SK-N-SH (cell line): ENCODE data around the gene PLA2G2F. TPM values are rescaled to one million over a fixed set of nuclear protein-coding genes. Genes with fewer than 3 reads are reported as not detected.
"Not testable (repeated sequence)": the region's sequence is repeated elsewhere in the genome, so short reads cannot be mapped to it uniquely, and the experiment has no call there.

ENCODE experiments used
- CTCF ChIA-PET: fragments of 300-600, 350-600 bp; formaldehyde crosslinking; extraction: SDS; loops from one replicate; lab custom pipeline; 2021; lab: Yijun Ruan, JAX
- POLR2A ChIA-PET: fragments of 350-600 bp; sonication (Branson Sonifier 250); formaldehyde crosslinking; extraction: SDS; loops from one replicate; lab custom pipeline; 2020; ENCODE audit warnings: antibody characterized with exemption, inconsistent platforms; lab: Yijun Ruan, JAX
- DNase-seq: peaks from one replicate; pipeline ENCODE4 v3.0.0; 2012
- H2AFZ ChIP-seq: fragments of 200-600 bp; sonication (generic); 2 replicates; pipeline ENCODE4 v1.8.1; 2016; ENCODE audit warnings: antibody characterized with exemption, mild to moderate bottlenecking, low read depth
- H3F3A ChIP-seq: fragments of 200-600 bp; sonication (generic); replicated peaks from 2 replicates; pipeline ENCODE3; 2016; ENCODE audit warnings: antibody characterized with exemption, mild to moderate bottlenecking; ENCODE audit not compliant: insufficient read depth
- H3K27ac ChIP-seq, 2 experiments: fragments of 200-500 bp in 1 of 2; fragments of 200-600 bp in 1 of 2; sonication (Bioruptor generic) in 1 of 2; sonication (generic), shearing (Covaris generic) in 1 of 2; 2 replicates each; pipeline versions ENCODE4 v1.5.1 to v1.6.1; 2014 to 2016; ENCODE audit warnings: low read depth in 2 of 2, inconsistent platforms in 1 of 2, low read length in 1 of 2, mild to moderate bottlenecking in 1 of 2, mixed read lengths in 1 of 2
- H3K27me3 ChIP-seq: fragments of 200-600 bp; sonication (generic), shearing (Covaris generic); 2 replicates; pipeline ENCODE4 v1.6.1; 2016; ENCODE audit warnings: mixed run types; ENCODE audit not compliant: insufficient read depth
- H3K36me3 ChIP-seq, 2 experiments: fragments of 200-500 bp in 1 of 2; fragments of 200-600 bp in 1 of 2; sonication (Bioruptor generic) in 1 of 2; sonication (generic) in 1 of 2; replicated peaks in 1 of 2; 2 replicates each; pipeline versions ENCODE3 to v1.5.1; 2014 to 2016; ENCODE audit warnings: low read length in 1 of 2, mild to moderate bottlenecking in 1 of 2; ENCODE audit not compliant: insufficient read depth in 2 of 2, control insufficient read depth in 1 of 2
- H3K4me1 ChIP-seq, 2 experiments: fragments of 200-500 bp in 1 of 2; fragments of 200-600 bp in 1 of 2; sonication (Bioruptor generic) in 1 of 2; sonication (generic), shearing (Covaris generic) in 1 of 2; 2 replicates each; pipeline versions ENCODE4 v1.5.1 to v1.6.1; 2014 to 2016; ENCODE audit warnings: low read depth in 1 of 2, low read length in 1 of 2, mixed run types in 1 of 2; ENCODE audit not compliant: insufficient read depth in 2 of 2, control insufficient read depth in 1 of 2
- H3K4me2 ChIP-seq: fragments of 200-600 bp; sonication (generic), shearing (Covaris generic); 2 replicates; pipeline ENCODE4 v1.6.1; 2017; ENCODE audit warnings: mixed run types
- H3K4me3 ChIP-seq, 2 experiments: fragments of 200-500 bp in 1 of 2; fragments of 200-600 bp in 1 of 2; sonication (Bioruptor generic) in 1 of 2; sonication (generic), shearing (Covaris generic) in 1 of 2; 2 replicates each; pipeline versions ENCODE4 v1.5.1 to v1.8.1; 2014 to 2016; ENCODE audit warnings: low read depth in 2 of 2, inconsistent platforms in 1 of 2, low read length in 1 of 2, mild to moderate bottlenecking in 1 of 2, mixed read lengths in 1 of 2, moderate library complexity in 1 of 2
- H3K79me2 ChIP-seq: fragments of 200-600 bp; sonication (generic); 2 replicates; pipeline ENCODE4 v1.8.1; 2017; ENCODE audit warnings: mild to moderate bottlenecking; ENCODE audit not compliant: insufficient read depth
- H3K9ac ChIP-seq: fragments of 200-600 bp; sonication (generic); 2 replicates; pipeline ENCODE4 v1.6.1; 2017; ENCODE audit warnings: mixed run types
- H3K9me2 ChIP-seq: fragments of 200-600 bp; sonication (generic); 2 replicates; pipeline ENCODE4 v1.6.1; 2017; ENCODE audit warnings: mixed run types
- H3K9me3 ChIP-seq: fragments of 200-600 bp; sonication (generic); 2 replicates; pipeline ENCODE4 v1.6.1; 2017; ENCODE audit warnings: mixed run types, mild to moderate bottlenecking, moderate library complexity
- H4K20me1 ChIP-seq: fragments of 200-600 bp; sonication (generic); 2 replicates; pipeline ENCODE4 v1.6.1; 2017; ENCODE audit warnings: mild to moderate bottlenecking, mixed run types; ENCODE audit not compliant: insufficient read depth
- ELF1 ChIP-seq: IDR thresholded peaks from 2 replicates; pipeline ENCODE4 v1.4.0; 2012
- EP300 ChIP-seq, 2 experiments: IDR thresholded peaks; 2 replicates each; pipeline versions ENCODE4 v1.4.0 to v1.6.1; 2012; ENCODE audit warnings: borderline replicate concordance in 1 of 2, low read depth in 1 of 2, low read length in 1 of 2
- FOSL2 ChIP-seq: IDR thresholded peaks from 2 replicates; pipeline ENCODE4 v1.4.0; 2012; ENCODE audit warnings: low read depth, mild to moderate bottlenecking, moderate library complexity, borderline replicate concordance
- GATA2 ChIP-seq: sonication (generic); formaldehyde crosslinking; IDR thresholded peaks from 2 replicates; pipeline ENCODE4 v1.5.0; 2020; ENCODE audit warnings: mild to moderate bottlenecking, missing genetic modification reagents
- NFIC ChIP-seq: IDR thresholded peaks from 2 replicates; pipeline ENCODE4 v1.4.0; 2012; ENCODE audit warnings: borderline replicate concordance
- NRF1 ChIP-seq: IDR thresholded peaks from 2 replicates; pipeline ENCODE4 v1.6.1; 2012; ENCODE audit warnings: low read depth, mild to moderate bottlenecking, low read length
- RAD21 ChIP-seq: IDR thresholded peaks from 2 replicates; pipeline ENCODE4 v1.6.1; 2012; ENCODE audit warnings: mild to moderate bottlenecking, low read length
- RCOR1 ChIP-seq: fragments of 150-350 bp; IDR thresholded peaks from 2 replicates; pipeline ENCODE4 v1.6.1; 2017; ENCODE audit warnings: antibody characterized with exemption, low read length
- RXRA ChIP-seq: IDR thresholded peaks from 2 replicates; pipeline ENCODE4 v1.4.0; 2012; ENCODE audit warnings: low read depth, mild to moderate bottlenecking, borderline replicate concordance
- SIN3A ChIP-seq: IDR thresholded peaks from 2 replicates; pipeline ENCODE4 v1.6.1; 2012; ENCODE audit warnings: low read depth, mild to moderate bottlenecking, low read length, moderate library complexity, borderline replicate concordance
- TCF12 ChIP-seq: IDR thresholded peaks from 2 replicates; pipeline ENCODE4 v1.4.0; 2012
- TEAD4 ChIP-seq: IDR thresholded peaks from 2 replicates; pipeline ENCODE4 v1.4.0; 2012; ENCODE audit warnings: mild to moderate bottlenecking, borderline replicate concordance; ENCODE audit not compliant: insufficient read depth
- YY1 ChIP-seq: IDR thresholded peaks from 2 replicates; pipeline ENCODE4 v1.4.0; 2012; ENCODE audit warnings: low read depth, mild to moderate bottlenecking
- WGBS: methylation state at CpG from one replicate; pipeline ENCODE4 v1.1.6; 2017; ENCODE audit warnings: low lambda C conversion rate; 5-methylcytosine and 5-hydroxymethylcytosine counted together
- polyA plus RNA-seq, 3 experiments: library from polyadenylated mRNA; depleted of rRNA; stranded (reverse); fragments of >200 nt; gene quantifications; 2 replicates each; pipeline ENCODE4 v1.2.3, GENCODE V29; 2012
- TF ChIP-seq, protein P1 (sequence below): IDR thresholded peaks from 2 replicates; pipeline ENCODE4 v1.4.0; 2012; ENCODE audit warnings: low read depth, borderline replicate concordance
- TF ChIP-seq, protein P2 (sequence below): fragments of 150-350 bp; IDR thresholded peaks from 2 replicates; pipeline ENCODE4 v1.6.1; 2016; ENCODE audit warnings: mild to moderate bottlenecking, low read depth, low read length
- TF ChIP-seq, protein P3 (sequence below): IDR thresholded peaks from 2 replicates; pipeline ENCODE4 v1.4.0; 2012; ENCODE audit warnings: low read depth
- TF ChIP-seq, protein P4 (sequence below): IDR thresholded peaks from 2 replicates; pipeline ENCODE4 v1.6.1; 2012; ENCODE audit warnings: mild to moderate bottlenecking, low read depth, low read length, moderate library complexity

Gene PLA2G2F
- polyA plus RNA-seq, 1 of the 3 experiments (the other 2 are of a cell fraction), result not detected

DNA sequence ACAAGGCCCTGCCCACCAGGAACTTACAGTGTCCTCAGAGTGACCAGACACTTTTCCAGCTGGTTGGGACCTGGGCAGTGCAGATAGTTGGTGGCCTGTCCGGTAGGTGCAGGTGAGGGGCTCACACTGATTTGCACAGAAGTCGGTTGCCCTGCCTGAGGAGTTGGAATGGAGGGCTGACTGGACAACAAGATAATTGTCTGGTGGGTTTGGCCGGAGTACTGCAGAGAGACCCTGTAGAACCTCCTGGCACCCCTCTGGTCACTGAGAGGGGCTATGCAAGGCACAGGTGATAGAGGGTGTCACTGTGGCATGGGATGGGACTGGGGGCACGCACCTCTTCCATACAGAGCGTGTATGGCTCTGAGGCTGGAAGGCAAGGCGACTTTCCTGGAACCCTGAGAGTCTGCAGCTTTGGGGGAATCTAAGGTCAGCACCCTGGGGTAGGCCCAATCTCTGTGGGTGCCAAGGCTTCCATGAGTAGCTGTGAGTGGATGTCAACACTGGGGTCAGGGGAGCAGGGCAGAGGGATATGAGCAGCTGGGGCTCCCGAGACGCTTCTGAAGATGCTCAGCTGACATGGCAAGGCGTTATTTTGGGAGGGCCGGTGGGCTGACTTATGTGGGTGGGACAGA, 12.2 kb upstream of the PLA2G2F start:
- no peak overlapping the region for H3K4me3 ChIP-seq
- H3K36me3 ChIP-seq, result no peaks in the 10 kb centered on the region
- 58% methylated on average over 3 of the region's 10 CpGs for WGBS
- H3K9me2 ChIP-seq, result no peaks in the 10 kb centered on the region
- H3K9ac ChIP-seq, result no peak overlapping the region
- DNase-seq, result no peak
- H3K27me3 ChIP-seq, result no peaks in the 10 kb centered on the region; the same call in 1 of the 2 replicates
- H3F3A ChIP-seq, result no peaks in the 10 kb centered on the region
- H3K9me3 ChIP-seq, result no peaks in the 10 kb centered on the region
- H3K4me1 ChIP-seq, result peaks cover 0 to 10% of the 10 kb centered on the region in 2 experiments; a peak in 1 of 4 replicates
- no peaks in the 10 kb centered on the region for H4K20me1 ChIP-seq
- TF ChIP-seq RXRA (no peak), YY1 (no peak), GATA2 (CRISPR knock-in tag) (no peak), NRF1 (no peak), SIN3A (no peak), FOSL2 (no peak), EP300 (IDR thresholded peaks at IDR 0.05; ENCODE audit: borderline replicate concordance in 1 of 2, low read depth in 1 of 2, low read length in 1 of 2) (no peak), RCOR1 (no peak), NFIC (no peak)
- TF ChIP-seq, protein P1, sequence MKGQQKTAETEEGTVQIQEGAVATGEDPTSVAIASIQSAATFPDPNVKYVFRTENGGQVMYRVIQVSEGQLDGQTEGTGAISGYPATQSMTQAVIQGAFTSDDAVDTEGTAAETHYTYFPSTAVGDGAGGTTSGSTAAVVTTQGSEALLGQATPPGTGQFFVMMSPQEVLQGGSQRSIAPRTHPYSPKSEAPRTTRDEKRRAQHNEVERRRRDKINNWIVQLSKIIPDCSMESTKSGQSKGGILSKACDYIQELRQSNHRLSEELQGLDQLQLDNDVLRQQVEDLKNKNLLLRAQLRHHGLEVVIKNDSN, result no peak
- H3K79me2 ChIP-seq, result no peaks in the 10 kb centered on the region
- CTCF ChIA-PET, result interaction anchor here (0.9 to 1.5 kb wide), 4 partner anchors 24 to 152 kb away, joined by 3 to 5 read pairs (median 4); no protein-coding TSS in a partner anchor
- no peak overlapping the region for H2AFZ ChIP-seq
- POLR2A ChIA-PET, result no interaction called here
- H3K27ac ChIP-seq, result no peak overlapping the region
- H3K4me2 ChIP-seq, result no peak overlapping the region

DNA sequence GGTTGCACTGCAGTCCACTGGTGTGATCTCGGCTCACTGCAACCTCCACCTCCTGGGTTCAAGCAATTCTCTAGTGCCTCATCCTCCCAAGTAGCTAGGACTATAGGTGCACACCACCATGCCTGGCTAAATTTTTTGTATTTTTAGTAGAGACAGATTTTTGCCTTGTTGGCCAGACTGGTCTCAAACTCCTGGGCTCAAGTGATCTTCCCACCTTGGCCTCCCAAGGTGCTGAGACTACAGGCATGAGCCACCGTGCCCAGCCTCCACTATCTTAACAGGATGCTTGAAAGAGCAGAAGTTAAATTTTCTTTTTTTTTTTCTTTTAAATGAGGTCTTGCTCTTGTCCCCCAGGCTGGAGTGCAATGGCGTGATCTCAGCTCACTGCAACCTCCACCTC, 8.6 kb upstream of the PLA2G2F start:
- H3K27me3 ChIP-seq, H3K9ac ChIP-seq, H3F3A ChIP-seq, DNase-seq, H3K79me2 ChIP-seq, CTCF ChIA-PET, H3K36me3 ChIP-seq, H4K20me1 ChIP-seq, H3K4me1 ChIP-seq, H3K27ac ChIP-seq, H3K4me2 ChIP-seq, H3K4me3 ChIP-seq, POLR2A ChIA-PET, H2AFZ ChIP-seq, H3K9me3 ChIP-seq, H3K9me2 ChIP-seq: not testable (repeated sequence)
- WGBS, result 24% methylated on average over 3 of the region's 3 CpGs

DNA sequence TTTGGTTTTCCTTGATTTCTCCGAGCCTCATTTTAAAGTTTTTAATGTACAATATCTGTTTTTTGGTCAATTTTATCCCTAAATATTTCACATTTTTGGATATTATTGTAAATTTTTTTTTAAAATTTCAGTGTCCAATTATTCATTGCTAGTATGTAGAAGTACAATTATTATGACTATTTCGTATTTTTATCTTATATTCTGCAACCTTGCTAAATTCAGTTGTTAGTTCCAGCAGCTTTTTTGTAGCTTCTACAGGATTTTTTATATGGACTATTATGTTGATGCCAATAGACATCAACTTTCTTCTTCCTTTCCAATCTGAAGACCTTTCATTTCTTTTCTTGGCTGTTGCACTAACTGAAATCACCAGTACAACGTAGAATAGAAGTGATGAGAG, 4.1 kb upstream of the PLA2G2F start:
- H3K36me3 ChIP-seq, result no peaks in the 10 kb centered on the region
- H3K9me3 ChIP-seq, result no peaks in the 10 kb centered on the region
- ChIA-PET POLR2A (no interaction called here), CTCF (interaction anchor here (1.0 to 1.1 kb wide), 2 partner anchors 17 to 160 kb away, joined by 3 read pairs; no protein-coding TSS in a partner anchor)
- H3K4me3 ChIP-seq, result no peak overlapping the region
- H3K27ac ChIP-seq, result no peak overlapping the region
- no peaks in the 10 kb centered on the region for H4K20me1 ChIP-seq
- 40% methylated on average over 3 of the region's 3 CpGs for WGBS
- no peak overlapping the region for H2AFZ ChIP-seq
- H3K79me2 ChIP-seq, result no peaks in the 10 kb centered on the region
- no peaks in the 10 kb centered on the region for H3K4me1 ChIP-seq
- H3K4me2 ChIP-seq, result no peak overlapping the region
- no peaks in the 10 kb centered on the region for H3K27me3 ChIP-seq
- DNase-seq, result no peak
- no peaks in the 10 kb centered on the region for H3K9me2 ChIP-seq
- H3K9ac ChIP-seq, result no peak overlapping the region
- no peaks in the 10 kb centered on the region for H3F3A ChIP-seq
- TF ChIP-seq TEAD4 (no peak), RXRA (no peak), RAD21 (no peak), ELF1 (no peak), RCOR1 (no peak), TCF12 (no peak), FOSL2 (no peak)
- TF ChIP-seq, protein P2, sequence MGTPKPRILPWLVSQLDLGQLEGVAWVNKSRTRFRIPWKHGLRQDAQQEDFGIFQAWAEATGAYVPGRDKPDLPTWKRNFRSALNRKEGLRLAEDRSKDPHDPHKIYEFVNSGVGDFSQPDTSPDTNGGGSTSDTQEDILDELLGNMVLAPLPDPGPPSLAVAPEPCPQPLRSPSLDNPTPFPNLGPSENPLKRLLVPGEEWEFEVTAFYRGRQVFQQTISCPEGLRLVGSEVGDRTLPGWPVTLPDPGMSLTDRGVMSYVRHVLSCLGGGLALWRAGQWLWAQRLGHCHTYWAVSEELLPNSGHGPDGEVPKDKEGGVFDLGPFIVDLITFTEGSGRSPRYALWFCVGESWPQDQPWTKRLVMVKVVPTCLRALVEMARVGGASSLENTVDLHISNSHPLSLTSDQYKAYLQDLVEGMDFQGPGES, result no peak
- TF ChIP-seq, protein P3, sequence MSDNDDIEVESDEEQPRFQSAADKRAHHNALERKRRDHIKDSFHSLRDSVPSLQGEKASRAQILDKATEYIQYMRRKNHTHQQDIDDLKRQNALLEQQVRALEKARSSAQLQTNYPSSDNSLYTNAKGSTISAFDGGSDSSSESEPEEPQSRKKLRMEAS, result no peak
- TF ChIP-seq, protein P4, sequence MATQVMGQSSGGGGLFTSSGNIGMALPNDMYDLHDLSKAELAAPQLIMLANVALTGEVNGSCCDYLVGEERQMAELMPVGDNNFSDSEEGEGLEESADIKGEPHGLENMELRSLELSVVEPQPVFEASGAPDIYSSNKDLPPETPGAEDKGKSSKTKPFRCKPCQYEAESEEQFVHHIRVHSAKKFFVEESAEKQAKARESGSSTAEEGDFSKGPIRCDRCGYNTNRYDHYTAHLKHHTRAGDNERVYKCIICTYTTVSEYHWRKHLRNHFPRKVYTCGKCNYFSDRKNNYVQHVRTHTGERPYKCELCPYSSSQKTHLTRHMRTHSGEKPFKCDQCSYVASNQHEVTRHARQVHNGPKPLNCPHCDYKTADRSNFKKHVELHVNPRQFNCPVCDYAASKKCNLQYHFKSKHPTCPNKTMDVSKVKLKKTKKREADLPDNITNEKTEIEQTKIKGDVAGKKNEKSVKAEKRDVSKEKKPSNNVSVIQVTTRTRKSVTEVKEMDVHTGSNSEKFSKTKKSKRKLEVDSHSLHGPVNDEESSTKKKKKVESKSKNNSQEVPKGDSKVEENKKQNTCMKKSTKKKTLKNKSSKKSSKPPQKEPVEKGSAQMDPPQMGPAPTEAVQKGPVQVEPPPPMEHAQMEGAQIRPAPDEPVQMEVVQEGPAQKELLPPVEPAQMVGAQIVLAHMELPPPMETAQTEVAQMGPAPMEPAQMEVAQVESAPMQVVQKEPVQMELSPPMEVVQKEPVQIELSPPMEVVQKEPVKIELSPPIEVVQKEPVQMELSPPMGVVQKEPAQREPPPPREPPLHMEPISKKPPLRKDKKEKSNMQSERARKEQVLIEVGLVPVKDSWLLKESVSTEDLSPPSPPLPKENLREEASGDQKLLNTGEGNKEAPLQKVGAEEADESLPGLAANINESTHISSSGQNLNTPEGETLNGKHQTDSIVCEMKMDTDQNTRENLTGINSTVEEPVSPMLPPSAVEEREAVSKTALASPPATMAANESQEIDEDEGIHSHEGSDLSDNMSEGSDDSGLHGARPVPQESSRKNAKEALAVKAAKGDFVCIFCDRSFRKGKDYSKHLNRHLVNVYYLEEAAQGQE, result no peak
